GM18520 (cell line): ENCODE results near the gene CDH23.

Experiments
- ATAC-seq: cut with Tn5 transposase; IDR thresholded peaks from one replicate; pipeline ENCODE4 v1.9.1; 2021; ENCODE audit not compliant: unreplicated experiment

CDH23 gene

GRCh38 chr10:71369602-71370001, 27.1 kb upstream of the CDH23 start:
- ATAC-seq: no peak

DNA sequence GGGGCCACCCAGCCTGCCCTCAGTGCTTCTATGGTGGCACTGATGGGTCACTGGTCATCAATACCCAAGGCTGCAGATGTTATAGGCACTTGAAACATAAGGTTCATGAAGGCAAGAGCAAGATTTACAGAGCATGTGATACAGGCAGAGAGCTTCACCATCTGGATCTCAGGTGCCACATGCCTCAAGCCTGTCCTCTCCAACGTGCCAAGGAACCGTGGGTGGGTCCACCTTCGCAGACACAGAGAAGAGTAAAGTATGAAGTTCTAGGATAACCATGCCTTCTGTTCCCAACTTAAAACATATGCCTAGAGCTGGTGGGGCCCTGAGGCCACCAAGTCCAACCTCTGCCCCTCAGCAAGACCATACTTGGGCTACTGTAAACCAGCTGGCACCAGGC, 26.7 kb upstream of the CDH23 start:
- ATAC-seq: no peak

- peak; percentile 32 for ATAC-seq
Measured at GRCh38 chr10:71371750-71372166, 25.0 kb upstream of the CDH23 start.

- peak; percentile 38 for ATAC-seq
Measured at GRCh38 chr10:71372882-71373495, 23.7 kb upstream of the CDH23 start.

DNA sequence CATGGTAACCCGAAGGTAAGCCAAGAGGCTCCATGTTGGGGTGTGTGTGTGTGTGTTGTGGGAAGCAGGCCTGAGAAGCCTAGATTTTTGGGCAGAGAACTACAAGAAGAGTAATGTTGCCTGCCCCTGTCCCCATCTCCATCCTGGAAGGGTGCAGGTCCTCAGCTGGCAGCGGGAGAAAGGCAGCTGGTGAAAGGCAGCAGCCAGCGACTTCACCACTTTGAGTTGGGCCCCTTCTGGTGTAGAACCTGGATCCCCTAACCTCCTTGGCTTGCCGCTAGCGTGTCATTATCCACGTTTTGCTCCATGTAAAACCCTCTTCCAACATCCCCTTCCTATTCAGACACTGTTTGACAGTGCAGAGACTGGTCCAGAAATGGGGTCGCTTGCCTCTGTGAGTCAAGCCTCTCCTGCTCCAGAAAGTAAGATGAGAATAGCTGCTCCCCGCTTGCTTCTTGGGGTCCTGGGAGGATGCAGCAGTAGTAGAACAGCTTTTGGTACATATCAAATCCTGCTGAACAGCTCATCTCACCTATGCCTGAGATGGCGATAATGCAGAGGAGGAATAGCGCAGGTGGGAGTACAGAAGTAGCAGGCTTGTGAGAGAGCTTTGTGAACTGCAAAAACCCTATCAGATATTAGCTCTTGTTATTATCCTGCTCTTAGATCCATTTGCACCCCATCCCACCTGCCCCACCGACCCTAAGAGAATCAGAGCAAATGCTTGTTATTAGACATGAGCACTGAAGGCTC, 22.1 kb upstream of the CDH23 start:
- ATAC-seq: no peak

DNA sequence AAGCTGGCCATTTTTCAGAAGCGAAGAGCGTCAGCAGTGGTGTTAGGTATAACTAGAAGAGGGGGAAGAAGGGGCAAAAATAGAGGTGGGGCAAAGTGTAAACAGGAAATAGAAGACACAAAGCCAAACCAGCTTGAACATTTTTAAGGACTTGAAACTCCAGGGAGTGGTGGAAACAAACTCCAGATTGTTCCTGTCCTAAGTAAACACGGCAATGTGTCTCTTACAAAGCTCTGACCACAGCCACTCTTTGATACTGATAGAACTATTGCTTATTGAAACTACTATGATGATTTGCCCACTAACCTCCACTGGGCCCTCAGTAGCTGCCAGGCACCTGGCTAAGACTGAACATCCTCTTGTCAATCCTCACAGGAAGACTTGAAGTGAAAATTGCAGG, 20.8 kb upstream of the CDH23 start:
- ATAC-seq: no peak

DNA sequence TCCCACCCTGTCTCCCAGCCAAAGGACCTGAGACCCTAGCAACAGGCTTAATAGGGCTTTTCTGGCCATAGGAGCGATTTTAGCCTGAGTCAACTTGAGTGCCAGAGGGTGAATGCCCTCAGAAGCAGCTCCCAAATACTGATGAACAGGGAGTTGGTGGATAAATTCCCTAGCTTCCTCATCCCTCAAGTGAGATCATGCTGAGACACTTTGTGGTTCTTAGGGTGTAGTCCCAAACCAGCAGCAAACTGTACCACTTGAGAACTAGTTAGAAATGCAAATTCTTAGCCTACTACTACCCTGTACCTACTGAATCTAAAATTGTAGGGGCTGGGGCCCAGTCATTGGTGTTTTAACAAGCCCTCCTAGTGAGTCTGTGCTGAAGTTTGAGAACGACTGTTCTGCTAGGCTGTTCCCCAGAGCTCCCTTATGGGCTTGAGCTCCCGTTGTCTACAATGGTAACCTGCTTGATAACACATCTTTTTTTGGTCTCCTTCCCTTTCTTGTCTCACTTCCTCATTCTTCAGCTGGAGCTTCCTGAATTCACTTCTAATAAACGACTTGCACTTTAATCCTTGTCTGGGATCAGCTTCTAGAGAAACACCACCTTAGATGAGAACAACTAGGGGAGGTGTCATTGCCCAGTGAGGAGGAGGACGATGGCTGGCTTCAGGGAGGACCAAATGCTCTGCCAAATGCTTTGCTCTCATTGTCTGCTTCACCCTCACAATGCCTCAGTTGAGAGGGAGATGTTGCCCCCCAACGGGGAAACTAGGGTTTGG, 18.2 kb upstream of the CDH23 start:
- no peak for ATAC-seq

GRCh38 chr10:71379118-71379766, 17.5 kb upstream of the CDH23 start:
- ATAC-seq: no peak

DNA sequence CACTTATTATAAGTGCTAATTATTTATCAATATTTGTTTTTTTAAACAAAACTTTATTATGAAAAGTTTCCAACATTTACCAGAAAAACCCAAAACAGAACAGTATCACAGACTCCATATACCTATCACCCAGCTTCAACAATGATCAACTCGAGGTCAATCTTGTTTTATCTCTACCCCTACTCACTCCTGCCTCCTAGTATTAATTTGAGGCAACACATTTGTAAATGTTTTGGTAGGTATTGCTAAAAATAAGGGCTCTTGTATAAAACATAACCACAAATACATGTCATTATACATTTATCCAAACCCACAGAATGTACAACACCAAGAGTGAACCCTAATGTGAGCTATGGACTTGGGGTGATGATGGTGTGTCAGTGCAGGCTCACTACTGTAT, 15.9 kb upstream of the CDH23 start:
- ATAC-seq: no peak

GRCh38 chr10:71381611-71382010, 15.1 kb upstream of the CDH23 start:
- no peak for ATAC-seq

DNA sequence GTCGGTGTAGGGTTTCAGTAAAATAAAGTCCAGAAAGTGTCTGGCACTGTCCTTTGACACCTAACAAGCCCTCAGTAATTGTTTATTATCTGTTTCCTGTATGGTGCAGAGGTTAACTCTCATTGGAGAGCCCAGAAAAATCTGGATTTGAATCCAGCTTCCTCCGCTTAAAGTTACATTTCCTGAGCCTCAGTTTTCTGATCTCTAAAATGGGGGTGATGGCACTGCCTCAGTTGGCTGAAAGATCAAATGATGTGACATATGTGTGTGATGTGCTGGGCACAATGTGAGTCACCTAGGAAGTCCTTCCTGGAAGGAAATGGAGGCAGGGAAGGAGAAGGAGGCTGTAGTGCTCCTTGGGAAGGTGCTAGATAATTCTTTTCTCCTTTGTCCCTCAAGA, 14.7 kb upstream of the CDH23 start:
- no peak for ATAC-seq

DNA sequence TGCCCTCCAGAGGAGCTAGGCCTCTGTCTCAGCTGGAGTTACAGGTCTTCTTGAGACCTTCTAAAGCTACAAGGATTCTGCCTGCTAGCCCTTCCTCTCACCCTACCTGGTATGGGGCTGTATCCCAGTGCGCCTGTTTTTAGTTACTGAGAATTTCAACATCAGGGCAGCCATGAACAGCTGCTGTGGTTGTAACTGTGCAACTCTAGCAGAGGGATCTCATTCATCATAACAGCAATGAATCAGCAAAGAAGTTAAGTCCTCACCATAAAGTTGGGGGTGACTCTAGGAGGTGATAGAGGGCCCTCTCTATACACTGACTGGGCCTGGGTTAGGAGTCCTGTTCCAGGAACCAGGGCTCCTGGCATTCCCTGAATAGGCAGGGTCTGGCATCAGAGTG, 14.0 kb upstream of the CDH23 start:
- ATAC-seq: no peak

GRCh38 chr10:71383972-71384687, 12.6 kb upstream of the CDH23 start:
- peak; percentile 58 for ATAC-seq

DNA sequence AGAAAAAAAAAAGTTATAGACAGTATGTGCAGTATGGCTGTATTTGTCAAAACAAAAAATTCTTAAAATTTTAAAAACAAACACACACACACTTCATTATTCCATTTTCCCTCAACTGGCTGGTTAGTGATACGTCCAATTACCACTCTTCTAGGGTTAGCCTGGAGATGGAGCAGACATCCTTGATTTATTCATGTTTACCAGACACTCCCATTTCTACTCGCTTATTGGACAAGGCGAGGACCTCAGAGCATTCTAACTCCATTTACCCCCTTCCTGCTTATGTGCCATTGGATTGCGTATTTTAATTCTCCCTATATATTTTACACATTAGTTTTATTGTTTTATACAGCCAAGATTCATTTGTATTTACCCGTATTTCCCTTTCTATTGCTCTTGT, 8.5 kb upstream of the CDH23 start:
- ATAC-seq: no peak

- no peak for ATAC-seq
Measured at GRCh38 chr10:71388583-71389310, 8.0 kb upstream of the CDH23 start.

- no peak for ATAC-seq
Measured at GRCh38 chr10:71389768-71390460, 6.8 kb upstream of the CDH23 start.

GRCh38 chr10:71390461-71390835, 6.3 kb upstream of the CDH23 start:
- no peak for ATAC-seq

- ATAC-seq: no peak
Measured at GRCh38 chr10:71390921-71391690, 5.6 kb upstream of the CDH23 start.

DNA sequence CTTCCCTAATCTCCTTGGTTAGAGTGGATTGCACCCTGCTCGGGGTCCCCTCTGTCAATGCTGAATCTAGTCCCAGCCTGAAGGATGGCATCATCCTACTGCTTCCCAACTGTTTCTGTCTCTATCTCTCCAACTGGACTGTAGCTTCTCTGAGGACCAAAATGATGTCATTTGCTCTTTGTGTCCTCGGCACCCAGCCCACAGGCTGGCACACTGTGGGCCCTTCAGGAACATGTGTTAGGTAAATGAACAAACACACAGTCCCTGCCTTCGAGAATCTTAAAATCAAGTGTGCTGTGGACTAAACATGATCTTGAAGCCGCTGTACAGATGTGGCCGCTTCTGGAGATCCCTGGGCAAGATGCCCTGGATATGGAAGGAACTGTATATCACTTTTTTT, 5.0 kb upstream of the CDH23 start:
- no peak for ATAC-seq
